Keratinocyte (primary cell): ENCODE data around the gene ASIC2. TPM values are rescaled to one million over a fixed set of nuclear protein-coding genes. Genes with fewer than 3 reads are reported as not detected.

ENCODE experiments used
- DNase-seq: peaks from one replicate; pipeline ENCODE4 v3.0.0-alpha.2; 2011; ENCODE audit warnings: low read depth, missing footprints, low spot score
- FAIRE-seq: peaks from 2 replicates; lab custom pipeline; 2011; peaks lifted over from hg19 to GRCh38; lab: Jason Lieb, UNC
- H2AFZ ChIP-seq: 2 replicates; pipeline ENCODE4 v1.6.0; 2012; ENCODE audit warnings: low read length, control low read depth, inconsistent platforms; ENCODE audit not compliant: control insufficient read depth
- H3K27ac ChIP-seq: 2 replicates; pipeline ENCODE4 v1.5.1; 2011; ENCODE audit warnings: low read length; ENCODE audit not compliant: control insufficient read depth, insufficient read depth
- H3K27me3 ChIP-seq: 3 replicates; pipeline ENCODE4 v1.6.0; 2011; ENCODE audit warnings: low read length; ENCODE audit not compliant: control insufficient read depth, insufficient read depth; ENCODE audit errors: extremely low read depth
- H3K36me3 ChIP-seq, 2 experiments: 2 replicates in 1 of 2; 3 replicates in 1 of 2; pipeline ENCODE4 v1.5.1; 2011; ENCODE audit warnings: low read length in 2 of 2, mild to moderate bottlenecking in 1 of 2; ENCODE audit not compliant: control insufficient read depth in 2 of 2, insufficient read depth in 2 of 2; ENCODE audit errors: extremely low read depth in 1 of 2
- H3K4me1 ChIP-seq: 3 replicates; pipeline ENCODE4 v1.5.1; 2011; ENCODE audit warnings: low read length; ENCODE audit not compliant: control insufficient read depth, insufficient read depth; ENCODE audit errors: extremely low read depth
- H3K4me2 ChIP-seq: 3 replicates; pipeline ENCODE4 v1.6.0; 2011; ENCODE audit warnings: low read depth, low read length; ENCODE audit not compliant: control insufficient read depth, insufficient read depth; ENCODE audit errors: extremely low read depth
- H3K4me3 ChIP-seq, 3 experiments: fragments of 200-600 bp in 1 of 3; sonication (generic) in 1 of 3; 2 replicates in 2 of 3; 3 replicates in 1 of 3; pipeline ENCODE4 v1.5.1; 2011 to 2016; ENCODE audit warnings: low read length in 3 of 3, mild to moderate bottlenecking in 3 of 3, control low read depth in 2 of 3, inconsistent platforms in 1 of 3, low read depth in 1 of 3, mixed read lengths in 1 of 3, mixed run types in 1 of 3, moderate library complexity in 1 of 3; ENCODE audit not compliant: control insufficient read depth in 2 of 3, insufficient read depth in 2 of 3; ENCODE audit errors: extremely low read depth in 1 of 3
- H3K79me2 ChIP-seq: 2 replicates; pipeline ENCODE4 v1.6.0; 2012; ENCODE audit warnings: low read length; ENCODE audit not compliant: control insufficient read depth, insufficient read depth
- H3K9ac ChIP-seq: 3 replicates; pipeline ENCODE4 v1.6.0; 2011; ENCODE audit warnings: low read length; ENCODE audit not compliant: control insufficient read depth, insufficient read depth; ENCODE audit errors: extremely low read depth
- H3K9me1 ChIP-seq: 3 replicates; pipeline ENCODE4 v1.6.0; 2011; ENCODE audit warnings: low read length; ENCODE audit not compliant: control insufficient read depth, insufficient read depth; ENCODE audit errors: extremely low read depth
- H3K9me3 ChIP-seq: 2 replicates; pipeline ENCODE4 v1.5.1; 2012; ENCODE audit warnings: low read depth, low read length; ENCODE audit not compliant: control insufficient read depth
- H4K20me1 ChIP-seq: 3 replicates; pipeline ENCODE4 v1.6.0; 2011; ENCODE audit warnings: low read length; ENCODE audit not compliant: control insufficient read depth, insufficient read depth; ENCODE audit errors: extremely low read depth
- CTCF ChIP-seq, 3 experiments: IDR thresholded peaks in 1 of 3; conservative IDR thresholded peaks in 1 of 3; optimal IDR thresholded peaks in 1 of 3; 2 replicates in 2 of 3; 3 replicates in 1 of 3; pipeline versions ENCODE3 to v1.5.1; 2011; ENCODE audit warnings: low read length in 3 of 3, mild to moderate bottlenecking in 3 of 3, moderate library complexity in 2 of 3, control low read depth in 1 of 3, inconsistent platforms in 1 of 3; ENCODE audit not compliant: insufficient read depth in 2 of 3; ENCODE audit errors: extremely low read depth in 1 of 3
- EZH2 ChIP-seq: IDR thresholded peaks from one replicate; pipeline ENCODE4 v1.6.1; 2012; ENCODE audit warnings: inconsistent platforms, mild to moderate bottlenecking, low read length, moderate library complexity
- dilution Hi-C: fragments of 300-500 bp; cut with MboI; formaldehyde crosslinking; loops from one replicate; pipeline ENCODE4 v1.7.0; 2020; ENCODE audit warnings: low sequenced_read_pairs; ENCODE audit not compliant: extremely low pct_ligation_motif_present
- polyA plus RNA-seq, 5 experiments: library from polyadenylated mRNA; depleted of rRNA in 3 of 5; stranded (reverse) in 3 of 5; stranded (forward) in 1 of 5; unstranded in 1 of 5; fragments of >200 nt; gene quantifications; 1 replicate in 1 of 5; 2 replicates in 3 of 5; 3 replicates in 1 of 5; pipeline versions ENCODE4 v1.2.1 to v1.2.3, GENCODE V29; 2011 to 2012; ENCODE audit warnings: missing spikeins in 2 of 5, low read depth in 1 of 5, low replicate concordance in 1 of 5

Gene ASIC2
- polyA plus RNA-seq, 1 donor (not counting 4 experiments of a cell fraction or from before 2014, with no cell fraction given) = not detected

GRCh38 chr17:33196883-33197282, 96.2 kb downstream of the ASIC2 start:
- no peak for FAIRE-seq
- H3K79me2 ChIP-seq = no peaks in the 10 kb centered on the region
- TF ChIP-seq EZH2 = no peak
- no peak for TF ChIP-seq CTCF (optimal IDR thresholded peaks at IDR 0.05 in 1 of 3, IDR thresholded peaks at IDR 0.05 in 1 of 3, conservative IDR thresholded peaks at IDR 0.05 in 1 of 3; ENCODE audit: extremely low read depth in 1 of 3, insufficient read depth in 2 of 3, low read length in 3 of 3)
- H4K20me1 ChIP-seq = no peaks in the 10 kb centered on the region
- H3K27me3 ChIP-seq = peaks cover 4% of the 10 kb centered on the region
- no peak overlapping the region for H3K4me2 ChIP-seq
- H3K4me1 ChIP-seq = peaks cover 3% of the 10 kb centered on the region
- H3K9me1 ChIP-seq = no peaks in the 10 kb centered on the region
- H3K27ac ChIP-seq = no peak overlapping the region
- no peak overlapping the region for H3K9ac ChIP-seq
- H3K4me3 ChIP-seq = no peak overlapping the region
- no peak for DNase-seq
- no peaks in the 10 kb centered on the region for H3K36me3 ChIP-seq
- H3K9me3 ChIP-seq = no peaks in the 10 kb centered on the region
- dilution Hi-C loops = no loop called here
- no peak overlapping the region for H2AFZ ChIP-seq

GRCh38 chr17:33192951-33193911, 99.9 kb downstream of the ASIC2 start:
- H3K27ac ChIP-seq = no peak overlapping the region
- H3K4me3 ChIP-seq = no peak overlapping the region
- no peak overlapping the region for H3K9ac ChIP-seq
- H3K4me1 ChIP-seq = no peaks in the 10 kb centered on the region
- no peak overlapping the region for H2AFZ ChIP-seq
- no peaks in the 10 kb centered on the region for H4K20me1 ChIP-seq
- dilution Hi-C loops = no loop called here
- H3K79me2 ChIP-seq = no peaks in the 10 kb centered on the region
- no peak for FAIRE-seq
- no peaks in the 10 kb centered on the region for H3K36me3 ChIP-seq
- DNase-seq = no peak
- TF ChIP-seq EZH2 (no peak), CTCF (optimal IDR thresholded peaks at IDR 0.05 in 1 of 3, IDR thresholded peaks at IDR 0.05 in 1 of 3, conservative IDR thresholded peaks at IDR 0.05 in 1 of 3; ENCODE audit: extremely low read depth in 1 of 3, insufficient read depth in 2 of 3, low read length in 3 of 3) (no peak)
- no peak overlapping the region for H3K4me2 ChIP-seq
- H3K27me3 ChIP-seq = peaks cover 4% of the 10 kb centered on the region
- no peaks in the 10 kb centered on the region for H3K9me3 ChIP-seq
- H3K9me1 ChIP-seq = no peaks in the 10 kb centered on the region
